Fibroblast of skin of right biceps (primary cell): ENCODE measurements around the gene GGTLC2.
"Not testable (repeated sequence)": the region's sequence is repeated elsewhere in the genome, so short reads cannot be mapped to it uniquely, and the experiment has no call there.

Experiments used
- DNase-seq: peaks from one replicate; pipeline ENCODE4 v3.0.0-alpha.2; 2013

GGTLC2 gene

DNA sequence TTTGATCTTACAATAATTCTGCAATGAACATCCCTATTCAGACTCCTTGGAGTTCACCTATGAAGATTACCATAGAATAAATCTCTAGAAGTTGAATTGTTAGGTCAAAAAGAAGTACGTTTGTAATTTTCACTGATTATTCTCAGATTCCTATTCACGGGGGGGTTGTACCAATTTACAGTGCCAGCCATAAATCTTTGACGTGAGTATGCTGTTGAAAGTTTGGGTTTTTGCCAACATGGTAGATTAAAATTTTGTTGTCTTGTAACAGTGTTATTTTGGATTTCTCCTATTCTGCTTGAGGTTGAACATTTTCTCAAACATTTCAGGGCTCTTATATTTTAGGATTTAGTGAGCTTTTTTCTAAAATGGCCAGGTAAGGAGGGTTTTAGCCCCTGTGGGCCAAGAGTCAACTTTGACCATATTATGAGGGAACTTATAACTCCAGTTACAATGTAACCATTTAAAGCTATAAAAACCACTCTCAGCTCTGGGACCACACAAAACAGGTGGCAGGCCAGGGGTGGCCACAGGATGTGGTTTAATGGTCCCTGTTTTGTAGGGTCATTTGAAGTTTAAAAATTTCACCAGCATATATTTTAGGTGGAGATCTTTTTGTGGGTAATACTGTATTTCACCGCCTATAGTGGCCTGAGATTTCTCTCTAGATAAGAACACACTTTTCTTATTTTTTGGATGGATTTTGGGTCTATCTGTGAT lies 25.8 kb downstream of the GGTLC2 start:
- no peak for DNase-seq

DNA sequence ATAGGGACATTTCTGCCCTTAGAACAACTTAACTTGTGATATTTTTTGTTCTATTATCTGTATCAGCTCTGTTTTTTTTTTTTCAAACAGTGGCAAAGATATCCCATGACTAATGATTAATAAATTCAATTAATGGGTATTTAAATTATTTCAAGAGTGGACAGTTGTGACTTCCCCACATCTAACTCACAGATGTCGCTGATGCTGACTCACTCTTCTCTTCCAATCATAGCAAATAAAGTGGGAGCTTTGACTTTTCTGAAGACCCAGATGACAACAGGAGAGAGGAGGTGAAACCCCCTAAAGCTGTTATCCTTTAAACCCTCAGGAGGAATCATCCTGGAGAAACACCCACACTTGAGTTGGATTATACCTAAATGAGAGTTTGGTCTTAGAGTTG lies 27.1 kb downstream of the GGTLC2 start:
- no peak for DNase-seq

DNA sequence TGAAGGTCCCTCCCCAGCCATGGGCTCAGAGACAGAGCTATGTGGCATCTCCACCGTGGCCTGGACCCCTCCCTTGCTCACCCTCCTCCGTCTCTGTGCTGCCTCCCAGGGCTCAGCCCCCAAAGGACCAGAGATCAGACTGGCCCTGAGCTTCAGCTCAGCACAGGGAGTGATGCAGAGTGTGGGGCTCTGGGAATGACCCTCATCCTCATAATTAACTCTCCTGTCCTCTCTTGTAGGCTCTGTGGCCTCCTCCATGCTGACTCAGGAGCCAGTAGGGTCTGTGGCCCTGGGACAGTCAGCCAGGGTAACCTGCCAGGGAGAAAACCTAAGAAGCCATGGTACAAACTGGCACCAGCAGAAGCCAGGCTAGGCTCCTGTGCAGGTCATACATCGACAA lies 28.7 kb downstream of the GGTLC2 start:
- no peak for DNase-seq

DNA sequence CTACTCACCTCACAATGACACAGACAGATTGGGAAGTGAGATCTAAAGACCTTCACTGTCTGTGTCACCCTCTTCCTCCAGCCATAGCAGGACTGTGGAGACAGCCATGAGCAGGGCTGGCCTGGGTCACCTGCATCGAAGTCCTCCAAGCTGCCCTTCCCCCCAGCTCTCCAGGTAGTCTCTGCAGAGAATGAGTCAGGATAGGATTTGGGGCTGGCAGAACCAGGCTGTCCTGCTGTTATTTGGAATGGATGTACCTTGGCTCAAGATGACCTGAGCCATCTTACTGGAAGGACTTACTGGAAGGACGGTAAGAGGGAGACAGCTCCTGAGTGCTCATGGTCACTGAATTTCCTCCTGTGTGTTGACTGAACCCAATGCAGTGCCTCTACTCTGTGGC lies 29.2 kb downstream of the GGTLC2 start:
- no peak for DNase-seq

DNA sequence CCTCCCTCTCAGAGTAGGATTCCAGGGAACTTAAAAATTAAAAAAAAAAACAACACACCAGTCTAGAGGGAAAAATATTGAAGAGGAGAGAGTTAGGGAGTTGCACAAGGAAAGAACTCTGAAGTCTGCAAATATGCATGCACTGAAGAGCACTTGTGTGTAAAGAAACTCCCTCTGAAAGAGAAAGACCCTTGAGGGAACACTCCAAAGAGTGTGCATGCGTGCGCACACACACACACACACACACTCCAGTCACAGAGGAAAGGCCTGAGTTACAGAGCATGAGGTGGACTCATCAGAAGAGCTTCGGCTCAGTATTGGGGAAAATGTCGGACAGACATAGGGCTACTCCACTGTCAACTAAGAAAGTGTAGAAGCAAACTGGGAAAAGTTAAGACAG lies 30.1 kb downstream of the GGTLC2 start:
- no peak for DNase-seq

DNA sequence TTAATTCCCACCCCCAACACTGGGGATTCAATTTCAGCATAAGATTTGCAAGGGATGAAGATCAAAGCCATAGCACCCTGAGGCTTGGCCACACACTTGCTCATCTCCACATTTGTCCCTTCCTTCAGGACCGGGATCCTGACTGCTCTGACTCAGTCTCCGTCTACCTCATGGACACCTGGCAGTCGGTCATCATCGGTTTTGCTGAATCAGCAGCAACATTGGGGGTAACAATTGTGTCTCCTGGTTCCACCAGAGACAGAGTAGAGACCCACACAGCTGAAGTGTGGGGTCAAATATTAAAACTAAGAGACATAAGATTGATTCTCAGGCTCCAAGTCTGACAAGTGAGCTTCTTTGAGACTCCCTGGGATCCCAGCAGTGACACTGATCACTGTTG lies 34.6 kb downstream of the GGTLC2 start:
- DNase-seq = no peak

DNA sequence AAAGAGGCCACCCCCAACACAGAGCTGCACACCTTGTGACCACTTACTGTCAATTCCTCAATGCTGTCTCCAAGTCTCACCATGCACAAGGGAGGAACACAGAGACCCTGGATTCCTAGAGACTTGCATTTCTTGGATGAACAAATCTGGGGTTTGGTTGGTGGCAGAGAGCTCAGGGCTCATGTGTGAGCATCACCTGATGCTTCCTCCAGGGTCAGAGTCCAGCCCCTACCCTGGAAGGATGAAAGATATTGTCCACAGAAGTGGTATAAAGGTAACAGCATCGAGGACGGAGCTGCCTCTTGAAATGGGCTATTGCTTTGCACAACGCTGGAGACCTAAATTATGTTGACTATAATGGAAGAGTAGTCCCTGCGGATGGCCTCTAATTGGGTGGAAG lies 36.0 kb downstream of the GGTLC2 start:
- DNase-seq = no peak

DNA sequence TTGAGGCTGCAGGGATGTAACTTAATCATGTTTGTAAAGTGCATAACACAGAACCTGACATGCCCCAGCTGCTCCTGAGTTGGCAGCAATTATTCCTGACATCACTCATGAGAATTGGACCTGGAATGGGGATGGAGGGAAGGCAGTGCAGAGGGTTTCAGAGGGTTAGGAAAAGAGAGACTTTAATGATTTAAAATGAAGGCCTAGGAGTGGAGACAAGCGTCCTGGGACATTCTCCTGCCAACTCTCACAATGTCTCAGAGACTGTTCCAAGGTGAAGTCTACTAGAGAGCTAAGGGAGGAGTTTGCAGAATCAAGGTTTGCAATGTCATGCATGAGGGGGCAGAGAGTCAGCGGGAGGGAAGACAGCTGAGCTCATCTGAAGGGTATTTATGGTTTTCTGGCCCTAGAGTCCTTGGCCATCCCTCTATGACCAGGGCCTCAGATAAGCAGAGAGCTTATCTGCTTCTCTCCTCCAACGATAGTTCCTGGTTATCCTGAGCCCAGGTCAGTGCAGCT lies 36.9 kb downstream of the GGTLC2 start:
- DNase-seq = no peak

DNA sequence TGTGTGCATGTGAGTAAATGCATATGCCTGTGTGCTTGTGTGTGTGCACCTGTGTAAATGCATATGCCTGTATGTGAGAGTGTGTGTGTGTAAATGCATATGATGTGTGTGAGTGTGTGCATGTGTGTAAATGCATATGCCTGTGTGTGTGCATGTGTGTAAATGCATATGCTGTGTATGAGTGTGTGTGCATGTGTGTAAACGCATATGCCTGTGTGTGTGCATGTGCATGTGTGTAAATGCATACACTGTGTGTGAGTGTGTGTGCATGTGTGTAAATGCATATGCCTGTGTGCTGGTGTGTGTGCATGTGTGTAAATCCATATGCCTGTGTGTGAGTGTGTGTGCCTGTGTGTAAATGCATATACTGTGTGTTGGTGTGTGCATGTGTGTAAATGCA lies 37.8 kb downstream of the GGTLC2 start:
- no peak for DNase-seq

DNA sequence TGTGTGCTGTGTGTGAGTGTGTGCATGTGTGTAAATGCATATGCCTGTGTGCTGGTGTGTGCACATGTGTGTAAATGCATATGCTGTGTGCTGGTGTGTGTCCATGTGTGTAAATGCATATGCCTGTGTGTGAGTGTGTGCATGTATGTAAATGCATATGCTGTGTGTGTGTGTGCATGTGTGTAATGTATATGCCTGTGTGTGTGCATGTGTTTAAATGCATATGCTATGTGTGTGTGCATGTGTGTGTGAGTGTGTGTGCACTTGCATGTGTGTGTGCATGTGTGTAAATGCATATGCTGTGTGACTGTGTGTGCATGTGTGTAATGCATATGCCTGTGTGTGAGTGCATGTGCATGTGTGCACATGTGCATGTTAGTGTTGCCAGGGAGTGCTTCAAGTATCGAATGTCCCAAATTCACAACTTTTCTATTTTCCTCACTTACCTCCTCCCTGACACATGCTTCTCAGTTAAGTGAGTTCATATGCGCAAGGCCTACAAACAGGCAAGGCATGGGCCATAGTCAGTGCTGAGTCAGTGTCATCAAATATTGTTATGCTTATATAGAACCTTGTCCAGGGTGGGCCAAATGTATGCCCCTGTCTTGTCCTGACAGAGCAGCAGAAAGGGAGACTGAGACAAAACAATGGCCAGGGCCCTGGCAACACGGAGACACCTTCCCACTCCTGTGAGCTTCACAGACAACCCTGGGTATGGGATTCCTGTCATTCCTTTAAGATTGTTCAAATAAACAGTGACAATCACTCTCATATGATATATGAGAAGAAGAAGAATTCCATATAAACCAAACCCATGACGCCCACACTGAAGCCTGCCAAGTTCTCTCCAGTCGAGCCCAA lies 38.6 kb downstream of the GGTLC2 start:
- peak; percentile 49 for DNase-seq

DNA sequence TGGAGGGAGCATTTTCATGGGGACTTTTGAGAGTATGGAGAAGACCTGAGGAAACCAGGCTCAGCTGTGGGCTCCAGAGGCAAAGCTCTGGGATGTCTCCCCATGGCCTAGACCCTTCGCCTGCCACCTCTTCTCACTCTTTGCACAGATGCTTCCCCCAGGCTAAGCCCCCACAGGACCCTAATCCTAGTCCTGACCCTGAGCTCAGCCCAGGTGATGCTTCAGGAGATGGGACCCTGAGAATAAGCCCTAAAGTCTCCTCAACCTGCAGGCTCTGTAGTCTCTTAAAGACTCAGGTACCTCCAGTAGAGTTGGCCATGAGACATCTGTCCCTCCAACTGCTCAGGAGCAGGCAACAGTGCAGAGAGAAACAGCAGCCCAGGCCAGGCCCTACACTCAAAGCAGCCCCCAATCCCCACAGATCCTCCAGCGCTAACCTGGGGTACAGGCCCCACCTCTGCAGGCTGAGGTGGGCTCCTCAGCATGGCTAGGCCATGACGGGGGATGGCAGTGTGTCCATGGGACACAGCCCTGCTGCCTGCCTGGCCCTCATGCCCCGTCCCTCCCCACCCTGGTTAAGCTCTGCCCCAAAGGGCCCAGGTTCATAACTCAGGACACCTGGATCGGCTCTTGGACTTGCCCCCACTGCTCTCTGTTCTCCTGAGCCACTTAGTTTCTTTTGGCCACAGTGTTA lies 39.4 kb downstream of the GGTLC2 start:
- no peak for DNase-seq

DNA sequence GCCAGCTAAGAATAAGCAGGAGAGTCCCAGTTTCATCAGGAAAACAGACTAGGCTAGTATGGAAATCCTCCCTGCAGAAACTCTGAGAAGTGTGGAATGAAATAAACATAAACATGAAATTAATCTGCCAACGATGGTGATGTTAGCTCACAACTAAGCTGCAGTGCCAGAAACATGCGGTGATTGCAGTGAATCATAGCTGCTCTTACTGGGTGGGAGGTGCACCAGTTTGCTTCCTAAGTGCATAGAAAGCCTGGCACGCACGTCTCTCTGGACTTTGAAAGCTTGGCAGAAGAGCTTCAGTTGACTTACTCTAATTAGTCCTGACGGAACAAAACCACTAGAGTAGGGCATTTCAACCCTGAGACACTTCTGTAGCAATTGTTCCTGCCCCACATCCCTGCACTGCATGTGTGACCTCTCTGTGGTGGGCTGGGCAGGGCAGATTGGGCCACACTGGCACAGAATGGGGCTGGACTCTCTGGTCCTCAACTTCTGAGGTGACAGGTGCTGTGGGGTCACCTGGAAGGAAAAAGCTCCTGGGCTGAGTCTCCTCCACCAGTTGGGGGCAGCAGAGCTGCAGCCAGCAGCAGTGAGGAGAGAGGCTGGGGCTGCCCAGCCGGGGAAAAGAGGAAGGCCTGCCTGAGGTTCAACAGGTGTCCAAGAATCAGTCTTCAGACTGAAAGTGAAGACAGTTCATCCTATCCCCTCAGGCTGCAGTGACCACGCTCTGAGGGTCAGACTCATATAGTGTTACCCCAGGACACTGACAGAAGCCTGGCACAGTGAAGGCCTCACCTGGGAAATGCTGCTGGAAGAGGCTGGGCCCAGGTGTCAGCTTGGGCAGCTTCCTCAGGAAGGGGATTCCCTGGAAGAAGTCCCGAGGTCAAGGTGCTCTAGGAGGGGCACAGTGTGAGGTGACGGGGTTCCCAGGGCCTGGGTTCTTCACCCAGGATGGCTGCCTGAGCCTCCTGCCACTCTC lies 40.5 kb downstream of the GGTLC2 start:
- peak; percentile 46 for DNase-seq

DNA sequence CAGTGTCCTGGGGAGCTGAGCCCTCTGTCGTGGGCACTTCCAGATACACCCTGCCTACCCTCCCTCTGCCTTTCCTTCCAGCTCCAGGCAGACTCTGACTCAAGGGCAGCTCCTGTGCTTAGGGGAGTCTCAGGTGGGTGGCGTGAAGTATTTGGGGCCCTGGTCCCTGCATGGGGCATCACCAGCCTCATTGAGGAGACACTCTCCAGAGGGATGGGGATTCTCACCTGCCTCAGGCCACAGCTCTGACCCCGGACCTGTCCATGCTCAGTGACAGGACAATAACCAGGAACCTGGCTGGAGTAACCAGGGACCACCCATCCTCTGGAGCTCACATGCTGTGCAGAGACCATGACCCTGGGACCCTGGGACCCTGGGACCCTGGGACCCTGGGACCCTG lies 41.2 kb downstream of the GGTLC2 start:
- no peak for DNase-seq

DNA sequence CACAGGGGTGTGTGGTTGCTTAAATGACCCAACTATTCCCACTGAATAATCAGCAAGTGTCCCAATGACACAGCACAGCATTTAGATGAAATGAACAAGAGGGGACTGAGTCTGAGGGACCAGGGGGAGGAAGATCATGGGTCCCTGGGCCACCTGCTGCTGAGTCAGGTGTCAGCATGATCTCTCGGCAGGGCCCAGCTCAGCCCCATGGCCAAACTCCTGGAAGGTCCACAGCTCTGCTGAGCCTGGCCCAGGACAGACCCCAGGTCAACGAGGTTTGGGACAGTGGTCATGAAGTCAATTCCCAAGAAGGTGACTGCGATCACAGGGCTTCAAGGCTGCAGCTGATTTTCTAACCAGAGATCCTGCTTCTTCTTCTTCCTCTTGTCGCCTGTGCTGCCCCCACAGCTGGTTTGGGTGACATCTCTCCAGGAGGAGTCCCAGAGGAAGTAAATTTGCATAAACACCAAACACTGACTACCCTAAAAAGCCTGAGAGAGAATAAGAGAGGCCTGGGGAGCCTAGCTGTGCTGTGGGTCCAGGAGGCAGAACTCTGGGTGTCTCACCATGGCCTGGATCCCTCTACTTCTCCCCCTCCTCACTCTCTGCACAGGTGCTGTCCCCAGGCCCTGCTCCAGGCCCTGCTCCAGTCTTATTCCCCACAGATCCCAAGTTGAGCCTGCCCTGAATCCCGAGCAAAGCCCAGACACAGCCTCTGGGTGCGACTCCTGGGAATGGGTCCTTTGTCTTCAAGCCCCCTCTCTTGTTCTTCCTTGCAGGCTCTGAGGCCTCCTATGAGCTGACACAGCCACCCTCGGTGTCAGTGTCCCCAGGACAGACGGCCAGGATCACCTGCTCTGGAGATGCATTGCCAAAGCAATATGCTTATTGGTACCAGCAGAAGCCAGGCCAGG lies 42.0 kb downstream of the GGTLC2 start:
- not testable (repeated sequence) for DNase-seq

DNA sequence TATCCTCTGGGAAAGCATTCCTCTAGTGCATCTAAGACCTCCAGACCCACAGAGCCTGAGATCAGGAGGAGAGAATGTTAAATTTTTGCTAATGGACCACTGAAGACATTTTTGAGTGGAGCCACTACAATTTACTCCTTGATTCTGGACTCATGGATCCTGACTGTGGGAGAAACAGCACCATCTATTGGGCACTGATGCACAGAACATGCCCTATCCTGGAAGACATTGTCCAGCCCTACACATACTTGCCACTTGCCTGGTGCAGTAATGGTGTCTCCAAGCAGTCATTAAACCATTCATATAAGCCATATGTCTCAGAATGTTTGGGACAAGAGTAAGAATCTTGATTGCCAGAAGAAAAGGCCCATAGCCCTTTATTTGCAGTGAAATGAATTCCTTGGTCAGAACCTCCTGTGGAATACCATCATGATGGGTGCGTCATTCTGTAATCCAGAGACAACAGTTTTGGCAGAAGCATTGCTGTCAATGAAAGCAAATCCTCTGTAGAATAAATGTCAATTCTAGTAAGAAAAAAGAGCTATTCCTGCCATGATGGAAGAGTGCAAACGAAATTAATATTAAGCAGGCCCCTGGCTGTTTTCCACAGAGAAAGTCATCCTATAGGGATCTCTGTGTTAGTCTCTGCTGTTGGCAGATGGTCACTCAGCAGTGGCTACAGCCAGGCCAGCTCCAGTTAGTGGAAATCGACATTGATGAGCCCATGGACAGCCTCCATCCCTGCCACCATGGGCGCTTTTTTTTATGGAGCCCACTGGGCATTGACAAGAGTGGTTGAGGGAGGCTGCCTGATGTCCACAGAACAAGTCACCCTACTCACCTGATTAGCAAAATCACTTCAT lies 43.5 kb downstream of the GGTLC2 start:
- peak; percentile 51 for DNase-seq

DNA sequence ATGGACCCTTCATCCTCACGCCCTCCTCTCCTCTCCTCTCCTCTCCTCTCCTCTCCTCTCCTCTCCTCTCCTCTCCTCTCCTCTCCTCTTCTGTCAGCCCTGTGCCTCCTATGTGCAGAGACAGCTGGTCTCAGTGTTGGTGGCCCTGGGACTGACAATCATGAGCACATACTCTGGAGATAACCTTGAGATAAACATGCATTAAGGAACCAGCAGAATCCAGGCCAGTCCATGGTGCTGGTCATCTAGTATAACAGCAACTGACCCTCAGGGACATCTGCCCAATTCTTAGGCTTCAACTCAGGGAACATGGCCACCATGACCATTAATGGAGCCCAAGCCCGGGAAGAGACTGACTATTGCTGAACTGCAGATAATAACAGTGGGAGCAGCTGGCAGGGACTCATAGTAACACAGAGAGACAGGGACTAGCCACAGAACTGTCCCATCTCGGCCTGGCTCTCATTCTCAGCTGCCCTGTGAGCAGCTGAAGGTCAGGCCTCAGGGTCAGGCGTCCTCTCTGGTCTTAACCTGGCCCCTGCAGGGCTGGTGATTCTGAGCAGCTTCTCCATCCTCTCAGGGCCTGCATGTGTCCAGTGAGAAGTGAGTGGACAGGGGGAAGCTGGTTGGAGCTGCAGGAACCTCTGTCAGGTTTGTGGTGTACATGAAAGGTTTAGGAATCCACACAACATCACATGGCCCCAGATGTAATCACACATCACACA lies 45.4 kb downstream of the GGTLC2 start:
- DNase-seq = no peak

DNA sequence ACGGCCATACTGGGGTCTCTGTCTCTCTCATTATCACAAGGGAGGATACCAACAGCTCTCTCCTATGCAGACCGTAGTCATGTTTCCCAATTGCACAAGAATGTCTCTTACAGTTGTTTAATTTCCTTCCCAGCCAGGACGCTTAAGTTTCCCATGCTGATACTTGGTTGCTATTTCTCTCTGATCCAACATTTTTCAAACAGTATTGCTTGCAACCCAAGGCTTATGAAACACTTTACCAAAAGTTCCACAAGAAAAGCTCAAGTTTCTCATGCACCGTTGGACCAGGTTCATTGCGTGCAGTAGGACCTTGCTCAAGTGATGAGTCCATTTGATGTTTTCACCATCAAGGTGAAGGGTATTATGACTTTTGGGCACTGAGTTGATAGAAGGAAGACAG lies 46.6 kb downstream of the GGTLC2 start:
- DNase-seq = no peak

DNA sequence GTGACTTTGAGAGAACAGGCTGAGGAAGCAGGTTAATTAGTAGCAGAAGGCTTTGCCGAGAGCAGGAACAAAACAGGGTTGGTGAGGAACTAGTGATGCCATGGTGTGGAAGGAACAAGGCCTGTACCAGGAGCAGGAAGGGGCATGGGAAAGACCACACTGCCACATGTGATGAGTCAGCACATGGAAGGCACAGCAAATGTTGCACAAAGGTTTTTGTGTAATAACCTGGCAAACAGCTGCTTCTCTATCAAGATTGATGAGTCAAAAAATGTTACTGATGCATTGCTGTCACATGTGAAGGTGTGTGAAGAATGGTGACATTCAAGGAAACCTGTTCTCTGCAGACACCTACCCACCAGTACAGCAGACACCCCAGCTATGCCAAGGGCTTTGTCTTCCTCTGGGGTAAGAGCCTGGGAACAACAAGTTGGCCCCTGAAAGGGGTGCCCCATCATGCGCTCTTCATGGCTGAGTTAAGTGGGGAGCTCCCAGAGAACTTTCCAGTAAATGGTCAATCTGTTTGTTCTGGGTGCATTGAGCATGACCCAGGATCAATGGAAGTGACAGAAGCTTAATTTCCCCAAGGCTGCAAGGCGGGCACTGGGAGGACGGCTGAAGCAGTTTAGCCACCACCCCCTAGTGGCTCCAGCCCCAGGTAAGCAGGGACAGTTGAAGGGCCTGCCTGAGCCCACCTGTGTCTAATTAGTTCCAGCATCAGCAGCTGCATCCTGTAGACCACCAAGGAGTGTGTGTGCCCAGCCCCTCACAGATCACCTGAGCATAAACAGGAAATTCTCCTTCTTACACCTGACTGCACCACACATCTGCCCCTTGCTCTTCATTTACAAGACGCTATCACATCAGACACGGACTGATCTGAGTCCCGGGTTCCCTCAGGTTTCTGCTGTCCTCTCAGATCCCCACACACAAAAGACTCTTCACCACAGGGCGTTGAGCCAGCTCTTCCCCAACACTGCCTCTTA lies 47.6 kb downstream of the GGTLC2 start:
- no peak for DNase-seq
